D721Med (cell line): ENCODE results near the gene SGMS2.

Source experiments
- DNase-seq: peaks from one replicate; pipeline ENCODE4 v3.0.0; 2011; ENCODE audit warnings: low spot score; ENCODE audit not compliant: insufficient read length
- FAIRE-seq: peaks from 2 replicates; lab custom pipeline; 2011; peaks lifted over from hg19 to GRCh38; lab: Jason Lieb, UNC
- TF ChIP-seq, protein P1 (sequence below): IDR thresholded peaks from 2 replicates; pipeline ENCODE4 v1.5.1; 2012; ENCODE audit warnings: mild to moderate bottlenecking, control low read depth; ENCODE audit not compliant: insufficient read depth; ENCODE audit errors: missing control alignments

The SGMS2 gene

DNA sequence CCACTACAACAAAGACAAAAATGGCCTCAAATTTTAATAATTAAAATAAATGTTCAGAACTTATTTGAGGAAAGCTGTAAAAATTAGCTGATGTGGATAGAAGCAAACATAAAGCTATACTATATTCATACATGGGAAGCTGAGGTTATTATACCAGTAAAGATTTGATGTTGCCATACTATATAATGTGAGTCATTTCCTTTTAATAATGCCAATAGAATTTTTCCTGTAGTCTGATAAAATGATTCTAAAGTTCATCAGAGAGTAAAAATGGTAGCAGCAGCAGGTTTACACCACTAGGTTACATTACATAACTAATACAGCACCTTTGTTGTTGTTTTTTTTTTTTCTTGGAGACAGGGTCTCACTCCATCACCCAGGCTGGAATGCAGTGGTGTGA lies 61.1 kb downstream of the SGMS2 start:
- FAIRE-seq = no peak
- DNase-seq = no peak
- TF ChIP-seq, protein P1, sequence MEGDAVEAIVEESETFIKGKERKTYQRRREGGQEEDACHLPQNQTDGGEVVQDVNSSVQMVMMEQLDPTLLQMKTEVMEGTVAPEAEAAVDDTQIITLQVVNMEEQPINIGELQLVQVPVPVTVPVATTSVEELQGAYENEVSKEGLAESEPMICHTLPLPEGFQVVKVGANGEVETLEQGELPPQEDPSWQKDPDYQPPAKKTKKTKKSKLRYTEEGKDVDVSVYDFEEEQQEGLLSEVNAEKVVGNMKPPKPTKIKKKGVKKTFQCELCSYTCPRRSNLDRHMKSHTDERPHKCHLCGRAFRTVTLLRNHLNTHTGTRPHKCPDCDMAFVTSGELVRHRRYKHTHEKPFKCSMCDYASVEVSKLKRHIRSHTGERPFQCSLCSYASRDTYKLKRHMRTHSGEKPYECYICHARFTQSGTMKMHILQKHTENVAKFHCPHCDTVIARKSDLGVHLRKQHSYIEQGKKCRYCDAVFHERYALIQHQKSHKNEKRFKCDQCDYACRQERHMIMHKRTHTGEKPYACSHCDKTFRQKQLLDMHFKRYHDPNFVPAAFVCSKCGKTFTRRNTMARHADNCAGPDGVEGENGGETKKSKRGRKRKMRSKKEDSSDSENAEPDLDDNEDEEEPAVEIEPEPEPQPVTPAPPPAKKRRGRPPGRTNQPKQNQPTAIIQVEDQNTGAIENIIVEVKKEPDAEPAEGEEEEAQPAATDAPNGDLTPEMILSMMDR = no peak

- TF ChIP-seq, protein P1 = no peak
- DNase-seq (no peak), FAIRE-seq (no peak)
These were observed 63.5 kb downstream of the SGMS2 start for GRCh38 chr4:107888237-107888636.

GRCh38 chr4:107890779-107891178 lies 66.0 kb downstream of the SGMS2 start:
- no peak for FAIRE-seq
- TF ChIP-seq, protein P1 = no peak

DNA sequence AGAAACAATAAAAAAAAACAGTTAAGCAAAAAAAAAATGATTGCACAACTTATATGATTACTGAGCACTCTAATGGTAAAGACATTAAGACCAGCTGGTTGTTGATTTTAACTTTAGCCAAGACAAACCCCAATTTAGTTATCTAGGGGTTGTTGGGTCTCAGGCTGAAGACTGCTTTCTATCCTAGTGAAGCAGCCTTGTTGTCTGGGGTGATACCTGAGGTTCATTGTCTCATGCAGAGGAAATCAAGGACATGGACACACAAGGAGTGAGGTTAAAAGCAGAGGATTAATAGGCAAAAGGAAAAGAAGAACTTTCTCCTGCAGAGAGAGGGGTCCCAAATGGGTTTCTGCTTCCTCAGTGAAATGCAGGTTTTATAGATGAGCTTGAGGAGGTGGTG lies 66.6 kb downstream of the SGMS2 start:
- FAIRE-seq = no peak

More at GRCh38 chr4:107890779-107891178, 66.0 kb downstream of the SGMS2 start:
- no peak for DNase-seq

GRCh38 chr4:107893171-107894137 lies 68.7 kb downstream of the SGMS2 start:
- DNase-seq = no peak
- TF ChIP-seq, protein P1 = no peak

More for the DNA sequence above, 66.6 kb downstream of the SGMS2 start:
- TF ChIP-seq, protein P1 = no peak
- DNase-seq = no peak

DNA sequence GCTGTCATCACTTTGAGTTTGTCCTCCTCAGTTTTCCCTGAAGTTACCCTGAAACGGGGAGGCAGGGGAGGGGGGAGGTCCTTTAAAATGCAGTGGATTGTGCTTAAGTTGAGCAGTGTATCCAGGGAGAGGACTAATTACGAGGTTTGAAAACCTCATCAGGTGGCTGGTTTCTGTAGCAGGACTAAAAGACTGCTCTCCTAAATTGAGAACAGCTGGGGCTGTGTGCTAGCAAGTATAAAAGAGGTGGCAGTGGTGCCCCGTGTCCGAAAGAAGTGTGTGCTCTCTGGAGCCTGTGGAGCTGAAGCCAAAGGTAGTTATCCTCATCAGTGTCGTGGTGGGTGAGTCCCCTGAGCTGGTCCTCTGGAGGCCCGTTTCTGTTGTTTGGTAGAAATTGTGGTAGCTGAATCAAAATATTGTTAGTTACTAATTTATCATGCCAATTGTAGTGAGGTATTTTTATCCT lies 69.4 kb downstream of the SGMS2 start:
- TF ChIP-seq, protein P1 = no peak
- FAIRE-seq (no peak), DNase-seq (no peak)

More at GRCh38 chr4:107893171-107894137, 68.7 kb downstream of the SGMS2 start:
- FAIRE-seq = no peak
